Lower leg skin (tissue), 4 donors: Measurements from ENCODE around the gene POU2F3. TPM values are rescaled to one million over a fixed set of nuclear protein-coding genes. Genes with fewer than 3 reads are reported as not detected.
"Not testable (repeated sequence)": the region's sequence is repeated elsewhere in the genome, so short reads cannot be mapped to it uniquely, and the experiment has no call there.

Source experiments
- DNase-seq, 2 donors: peaks; one replicate each; pipeline ENCODE4 v3.0.0-alpha.2; 2019; ENCODE audit warnings: low spot score in 2 of 2
- H3K4me3 ChIP-seq: fragments of 200-600 bp; sonication (generic); 2 replicates; pipeline ENCODE4 v1.5.1; 2017; ENCODE audit warnings: mild to moderate bottlenecking, low read depth; ENCODE audit not compliant: poor library complexity, severe bottlenecking
- POLR2A ChIP-seq, 2 donors: fragments of 450-650 bp; IDR thresholded peaks; one replicate each; pipeline ENCODE4 v1.6.1; 2016 to 2017; ENCODE audit warnings: antibody characterized with exemption in 2 of 2, mild to moderate bottlenecking in 1 of 2, moderate library complexity in 1 of 2
- WGBS, 2 donors: methylation state at CpG; one replicate each; pipeline ENCODE4 v1.1.5; 2018; 5-methylcytosine and 5-hydroxymethylcytosine counted together
- intact Hi-C: fragments of 100-400 bp; cut with DNase I; formaldehyde crosslinking; loops from one replicate; pipeline ENCODE4 v1.15.0; 2023; ENCODE audit warnings: low total_unique reads
- total RNA-seq, 4 donors: library from RNA; depleted of rRNA; stranded (reverse); fragments of >200 nt; gene quantifications; one replicate each; pipeline ENCODE4 v1.1.0, GENCODE V29; 2016
- TF ChIP-seq, protein P1 (sequence below), 3 donors: fragments of 450-650 bp; IDR thresholded peaks; one replicate each; pipeline ENCODE4 v1.5.1; 2016; ENCODE audit warnings: antibody characterized with exemption in 3 of 3, mild to moderate bottlenecking in 3 of 3, moderate library complexity in 2 of 3

The POU2F3 gene
- total RNA-seq, 4 donors from 2014 or later, result 74.1 to 112 (median 103) TPM

DNA sequence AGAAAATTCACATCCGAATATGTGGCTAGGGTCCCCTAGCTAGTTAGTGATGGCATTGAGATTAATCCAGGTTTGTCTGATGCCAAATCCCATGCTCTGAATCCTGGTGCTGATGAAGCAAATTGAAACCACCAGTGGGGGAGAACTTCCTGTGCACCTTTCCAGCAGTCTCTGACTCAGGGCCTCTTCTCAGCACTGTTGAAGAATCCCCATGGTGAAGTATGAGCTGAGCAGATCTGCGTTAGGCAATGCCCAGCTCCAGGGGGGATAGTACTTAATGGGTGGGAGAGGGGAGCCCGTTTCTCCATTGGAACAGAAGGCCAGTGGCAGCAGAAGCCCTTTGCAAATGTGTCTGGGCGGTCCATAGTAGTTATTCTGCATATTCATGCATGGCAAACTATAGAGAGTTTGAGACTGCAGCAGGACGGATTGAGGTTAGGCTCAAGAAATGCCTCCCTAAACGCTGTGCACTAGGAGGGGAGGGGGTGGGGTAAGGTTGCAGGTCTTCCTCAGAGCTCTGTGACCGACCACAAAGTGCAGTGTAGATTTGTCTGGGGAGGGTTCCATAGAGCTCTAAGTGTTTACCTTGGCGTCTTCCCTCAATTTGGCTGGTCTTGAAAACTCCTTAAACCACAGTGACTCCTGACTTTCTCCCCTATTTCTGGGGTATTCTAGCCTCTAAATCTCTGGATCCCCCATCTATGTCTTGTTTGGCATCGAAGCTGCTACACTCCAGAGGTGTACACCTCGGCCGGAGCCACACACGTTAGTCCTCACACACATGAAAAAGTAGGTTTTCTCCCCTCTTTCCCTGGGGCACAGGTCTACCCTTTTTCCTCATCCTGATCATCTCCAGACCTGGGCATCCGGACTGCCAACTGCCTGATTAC lies 4.8 kb downstream of the POU2F3 start:
- no peak overlapping the region for H3K4me3 ChIP-seq
- TF ChIP-seq POLR2A (IDR thresholded peaks at IDR 0.05), result no peak
- TF ChIP-seq, protein P1, sequence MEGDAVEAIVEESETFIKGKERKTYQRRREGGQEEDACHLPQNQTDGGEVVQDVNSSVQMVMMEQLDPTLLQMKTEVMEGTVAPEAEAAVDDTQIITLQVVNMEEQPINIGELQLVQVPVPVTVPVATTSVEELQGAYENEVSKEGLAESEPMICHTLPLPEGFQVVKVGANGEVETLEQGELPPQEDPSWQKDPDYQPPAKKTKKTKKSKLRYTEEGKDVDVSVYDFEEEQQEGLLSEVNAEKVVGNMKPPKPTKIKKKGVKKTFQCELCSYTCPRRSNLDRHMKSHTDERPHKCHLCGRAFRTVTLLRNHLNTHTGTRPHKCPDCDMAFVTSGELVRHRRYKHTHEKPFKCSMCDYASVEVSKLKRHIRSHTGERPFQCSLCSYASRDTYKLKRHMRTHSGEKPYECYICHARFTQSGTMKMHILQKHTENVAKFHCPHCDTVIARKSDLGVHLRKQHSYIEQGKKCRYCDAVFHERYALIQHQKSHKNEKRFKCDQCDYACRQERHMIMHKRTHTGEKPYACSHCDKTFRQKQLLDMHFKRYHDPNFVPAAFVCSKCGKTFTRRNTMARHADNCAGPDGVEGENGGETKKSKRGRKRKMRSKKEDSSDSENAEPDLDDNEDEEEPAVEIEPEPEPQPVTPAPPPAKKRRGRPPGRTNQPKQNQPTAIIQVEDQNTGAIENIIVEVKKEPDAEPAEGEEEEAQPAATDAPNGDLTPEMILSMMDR (IDR thresholded peaks at IDR 0.05), result no peak
- DNase-seq, result no peak
- intact Hi-C loops, result no loop called here
- WGBS, 2 donors, result 73 to 77% methylated on average over 13 of the region's 13 CpGs

DNA sequence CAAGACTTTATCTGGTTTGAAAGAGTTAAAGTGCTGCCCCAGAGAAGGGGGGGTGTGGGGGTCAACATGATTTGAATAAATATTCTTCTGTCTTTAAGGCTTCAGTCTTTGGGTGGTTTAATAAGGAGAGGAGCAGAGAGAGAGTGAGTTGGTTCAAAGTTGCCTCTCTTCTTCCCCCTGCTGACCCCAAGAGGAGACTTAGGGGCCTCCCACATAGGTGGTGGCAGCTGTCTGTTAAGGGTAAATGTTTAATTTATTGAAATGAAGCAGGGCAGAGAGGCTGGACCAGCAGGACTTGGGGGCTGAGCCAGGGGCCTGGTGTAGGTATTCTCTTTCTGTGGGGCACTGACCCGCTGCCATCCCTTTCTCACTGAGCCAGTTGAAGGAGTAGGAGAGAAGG lies 5.5 kb downstream of the POU2F3 start:
- intact Hi-C loops, result no loop called here
- 92 to 100% methylated on average over 1 of the region's 1 CpG for WGBS, 2 donors
- TF ChIP-seq POLR2A (IDR thresholded peaks at IDR 0.05), result no peak
- TF ChIP-seq, protein P1 (IDR thresholded peaks at IDR 0.05), result no peak
- DNase-seq, result no peak
- H3K4me3 ChIP-seq, result no peak overlapping the region

DNA sequence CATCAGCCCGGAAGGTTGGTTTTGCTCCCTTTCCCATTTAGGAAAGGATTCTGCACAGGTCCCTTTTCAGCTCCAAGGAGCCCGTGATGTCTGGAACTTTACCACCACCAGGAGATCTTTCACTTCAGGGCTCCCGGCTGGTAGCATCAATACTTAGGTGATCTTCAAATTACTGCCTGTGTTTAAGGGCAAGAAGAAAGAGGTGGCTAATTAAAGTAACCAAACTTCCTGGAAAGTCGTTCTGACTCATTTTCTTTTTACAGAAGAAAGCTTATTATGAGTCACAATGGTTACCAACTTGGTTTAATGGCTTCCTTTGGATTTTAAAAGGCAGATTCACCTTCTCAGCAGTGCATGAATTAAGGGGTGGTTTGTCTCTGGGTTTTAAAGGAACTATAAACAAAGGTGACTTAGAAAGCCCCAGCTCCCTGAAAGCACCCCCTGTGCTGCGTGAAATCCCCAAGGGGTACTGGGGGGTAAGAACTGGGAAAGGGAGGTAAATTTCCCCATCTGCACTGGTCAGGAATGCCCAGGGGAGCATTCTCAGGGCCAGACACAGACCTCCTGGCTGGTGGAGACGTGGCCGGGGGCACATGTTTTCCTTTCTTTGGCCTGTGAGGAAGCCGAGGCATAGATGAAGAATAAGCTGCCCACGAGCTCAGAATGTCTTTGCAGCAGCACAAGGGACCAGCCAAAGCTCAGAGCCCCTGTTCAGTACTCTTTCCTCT lies 8.8 kb downstream of the POU2F3 start:
- no peak overlapping the region for H3K4me3 ChIP-seq
- no peak for DNase-seq
- no peak for TF ChIP-seq POLR2A (IDR thresholded peaks at IDR 0.05)
- TF ChIP-seq, protein P1 (IDR thresholded peaks at IDR 0.05), result no peak
- WGBS, 2 donors, result 50 to 57% methylated on average over 9 of the region's 9 CpGs
- intact Hi-C loops, result no loop called here

DNA sequence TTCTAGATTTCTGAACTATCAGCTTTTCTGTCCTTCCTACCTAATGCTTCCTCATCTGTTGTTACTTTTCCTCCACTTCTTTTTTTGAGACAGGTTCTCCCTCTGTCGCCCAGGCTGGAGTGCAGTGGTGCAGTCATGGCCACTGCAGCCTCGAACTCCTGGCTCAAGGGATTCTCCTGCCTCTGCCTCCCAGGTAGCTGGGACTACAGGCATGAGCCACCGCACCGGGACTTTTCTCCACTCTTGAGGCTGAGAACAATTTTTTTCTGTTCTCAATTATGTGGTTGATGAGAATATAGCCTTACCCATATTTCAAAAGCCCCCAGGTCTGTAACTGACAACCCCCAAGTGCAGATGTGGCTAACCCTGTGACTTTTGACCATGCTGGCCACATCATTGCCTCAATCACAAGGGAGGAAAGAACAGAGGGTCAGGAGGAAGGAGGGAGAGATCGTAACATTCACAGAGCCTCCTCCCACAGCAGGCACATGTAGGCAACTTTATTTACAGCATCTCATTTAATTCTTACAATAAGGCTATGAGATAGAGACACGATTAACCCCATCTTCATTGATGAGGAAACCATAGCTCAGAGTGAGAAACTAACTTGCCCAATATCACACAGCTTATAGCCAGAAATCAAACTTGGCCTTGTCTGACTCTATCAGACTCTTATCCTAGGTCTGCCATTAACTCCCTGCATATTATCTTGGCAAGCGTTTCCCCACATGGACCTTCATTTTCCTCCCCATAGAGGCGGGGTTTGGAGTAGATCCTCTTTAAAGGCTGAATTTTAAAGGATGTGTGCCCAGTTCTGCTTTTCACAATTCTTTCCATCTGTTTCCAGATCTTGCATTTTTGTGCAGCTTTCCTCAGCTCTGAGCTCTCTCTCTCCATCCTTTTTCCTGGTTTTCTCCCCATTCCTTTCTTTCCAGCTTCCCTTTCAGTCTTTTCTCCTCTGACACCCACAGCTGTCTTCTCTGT lies 9.6 kb downstream of the POU2F3 start:
- 76 to 78% methylated on average over 8 of the region's 8 CpGs for WGBS, 2 donors
- DNase-seq, result no peak
- H3K4me3 ChIP-seq, result no peak overlapping the region
- no peak for TF ChIP-seq POLR2A (IDR thresholded peaks at IDR 0.05)
- intact Hi-C loops, result no loop called here

DNA sequence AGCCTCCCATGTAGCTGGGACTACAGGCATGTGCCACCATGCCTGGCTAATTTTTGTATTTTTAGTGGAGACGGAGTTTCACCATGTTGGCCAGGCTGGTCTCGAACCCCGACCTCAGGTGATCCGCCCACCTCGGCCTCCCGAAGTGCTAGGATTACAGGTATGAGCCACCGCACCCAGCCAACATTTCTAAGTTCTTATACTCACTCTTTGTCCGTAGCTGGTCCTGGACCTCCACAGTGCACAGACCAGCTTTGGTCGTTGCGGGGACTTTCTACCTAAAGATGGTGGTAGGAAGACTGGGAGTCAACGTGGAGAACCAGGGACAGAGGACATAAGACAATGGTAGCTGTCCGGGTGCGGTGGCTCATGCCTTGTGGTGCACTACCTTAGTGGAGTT lies 13.4 kb downstream of the POU2F3 start:
- intact Hi-C loops, H3K4me3 ChIP-seq, DNase-seq: not testable (repeated sequence)
- WGBS, 2 donors, result 89 to 92% methylated on average over 13 of the region's 13 CpGs

DNA sequence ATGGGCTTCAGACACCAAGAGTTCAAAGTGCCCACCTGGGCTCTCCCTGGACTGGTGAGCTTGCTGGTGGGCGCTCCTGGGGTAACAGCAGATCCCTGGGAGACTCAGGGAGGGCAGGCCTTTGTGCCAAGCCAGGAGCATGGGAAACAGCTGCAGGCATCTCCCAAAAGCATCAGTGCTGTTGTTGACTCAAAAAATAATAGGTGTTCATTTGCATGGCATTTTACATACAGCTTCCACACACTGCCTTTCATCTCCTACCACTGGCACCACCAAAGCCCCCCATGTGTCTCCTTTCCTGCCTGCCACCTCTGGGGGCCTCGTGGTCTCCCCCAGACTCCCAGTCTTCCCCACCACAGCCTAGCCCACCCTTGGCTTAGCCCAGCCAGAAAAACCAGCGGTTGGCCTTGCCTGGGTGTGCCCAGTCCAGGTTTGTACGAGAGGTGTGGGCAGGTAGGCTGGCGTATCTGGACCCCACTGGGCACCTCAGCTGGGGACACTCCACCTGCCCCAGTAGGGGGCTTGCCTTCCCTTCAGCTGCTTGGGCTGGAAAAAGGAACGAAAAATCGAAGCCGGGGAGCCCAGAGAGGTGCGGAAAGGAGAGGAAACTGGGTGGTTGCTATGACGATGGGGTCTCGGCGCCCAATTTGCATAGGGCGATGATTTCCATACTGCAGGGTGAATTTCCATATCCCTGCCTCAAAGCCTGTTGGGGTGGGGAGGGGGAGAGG lies 15.0 kb downstream of the POU2F3 start:
- H3K4me3 ChIP-seq, result no peak overlapping the region
- DNase-seq, result no peak
- 33 to 39% methylated on average over 13 of the region's 13 CpGs for whole genome bisulfite sequencing, 2 donors
- intact Hi-C loops, result no loop called here
- TF ChIP-seq POLR2A (IDR thresholded peaks at IDR 0.05), result no peak
- TF ChIP-seq, protein P1 (IDR thresholded peaks at IDR 0.05), result no peak
